ENCODE results near the gene PHTF2. TPM values are rescaled to one million over a fixed set of nuclear protein-coding genes. Genes with fewer than 3 reads are reported as not detected.

Gene PHTF2
- total and polyA plus RNA-seq, 2 donors (not counting 3 experiments of a cell fraction or from before 2014, with no cell fraction given) = 13.3 to 21.4 TPM

DNA sequence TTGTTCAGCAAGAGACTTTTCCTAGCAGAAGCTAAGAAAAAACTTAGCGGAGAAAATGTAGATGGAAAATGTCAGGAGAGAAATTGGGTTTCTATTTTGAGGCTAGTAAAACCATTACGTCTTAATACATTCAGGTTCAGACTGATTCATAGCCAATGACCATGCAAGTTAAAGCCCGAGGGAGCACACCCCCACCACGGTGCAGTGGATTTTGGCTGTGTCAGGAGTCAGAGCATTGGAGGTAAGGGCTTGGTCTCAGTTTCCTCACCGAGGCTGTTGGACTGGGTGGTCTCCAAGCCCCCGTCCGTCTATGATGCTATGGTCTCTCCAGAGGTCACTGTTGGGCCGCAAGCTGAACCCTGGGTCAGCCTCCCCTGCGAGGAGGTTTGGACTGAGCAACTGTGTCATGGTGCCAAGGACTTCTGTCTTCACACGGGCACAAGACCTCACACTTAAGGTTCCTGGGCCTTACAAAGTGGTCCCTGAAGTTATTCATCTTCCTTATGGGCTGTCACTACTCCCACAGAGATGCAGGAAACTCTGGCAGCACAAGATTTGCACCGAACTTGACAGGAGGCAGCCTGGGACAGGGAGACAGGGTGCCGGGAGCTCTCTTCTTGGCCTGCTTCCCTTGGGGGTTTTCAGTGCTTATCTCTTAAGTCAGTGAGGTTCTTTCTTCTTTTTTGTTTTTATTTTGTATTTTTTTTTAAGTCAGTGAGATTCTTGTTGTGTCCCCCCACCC, 186.8 kb downstream of the PHTF2 start:
- intact Hi-C loops (cut with micrococcal nuclease) (no loop called here), dilution Hi-C loops (cut with MboI; ENCODE audit: extremely low pct_ligation_motif_present, low sequenced_read_pairs) (no loop called here)
- no peak overlapping the region for H2AFZ ChIP-seq (ENCODE audit: low read depth, low read length)
- no TSS peak for BruUV-seq (replicated peaks)
- no peak overlapping the region for H3K4me3 ChIP-seq (replicated peaks in 1 of 3; ENCODE audit: insufficient read depth in 1 of 3, low read depth in 1 of 3, low read length in 3 of 3)
- H3K9me3 ChIP-seq (replicated peaks; ENCODE audit: control insufficient read depth, insufficient read depth, low read length) = no peaks in the 10 kb centered on the region
- DNase-seq (ENCODE audit: low read depth, low spot score) = no peak
- no peaks in the 10 kb centered on the region for H3K36me3 ChIP-seq (ENCODE audit: control insufficient read depth in 2 of 2, extremely low read depth in 1 of 2, insufficient read depth in 2 of 2, low read length in 2 of 2)
- FAIRE-seq = no peak
- CTCF ChIA-PET = no interaction called here
- H4K20me1 ChIP-seq (replicated peaks; ENCODE audit: control insufficient read depth, extremely low read depth, insufficient read depth, low read length) = no peaks in the 10 kb centered on the region
- H3K4me2 ChIP-seq (ENCODE audit: insufficient read depth, low read length) = no peak overlapping the region
- H3K9ac ChIP-seq (replicated peaks; ENCODE audit: extremely low read depth, insufficient read depth, low read length) = no peak overlapping the region
- no peak overlapping the region for H3K27ac ChIP-seq (ENCODE audit: insufficient read depth, low read depth, low read length)
- POLR2A ChIA-PET = no interaction called here
- TF ChIP-seq MYC (IDR thresholded peaks at IDR 0.05; ENCODE audit: low read depth, low read length) (no peak), POLR2AphosphoS5 (IDR thresholded peaks at IDR 0.05; ENCODE audit: insufficient read depth, low read depth, low read length) (no peak), CTCF (IDR thresholded peaks at IDR 0.05; ENCODE audit: extremely low read depth in 1 of 2, insufficient read depth in 1 of 2, low read depth in 1 of 2, low read length in 2 of 2) (no peak), GATA2 (IDR thresholded peaks at IDR 0.05; ENCODE audit: insufficient read depth, insufficient read length, low read depth, low read length) (no peak), EZH2 (IDR thresholded peaks at IDR 0.05; ENCODE audit: borderline replicate concordance, low read depth, low read length, severe bottlenecking) (no peak), POLR2A (IDR thresholded peaks at IDR 0.05; ENCODE audit: low read depth, low read length) (no peak), FOS (IDR thresholded peaks at IDR 0.05; ENCODE audit: borderline replicate concordance, insufficient read depth, low read length) (no peak), JUN (IDR thresholded peaks at IDR 0.05; ENCODE audit: borderline replicate concordance, insufficient read depth, insufficient read length, low read depth) (no peak)
- TF ChIP-seq, protein P1, sequence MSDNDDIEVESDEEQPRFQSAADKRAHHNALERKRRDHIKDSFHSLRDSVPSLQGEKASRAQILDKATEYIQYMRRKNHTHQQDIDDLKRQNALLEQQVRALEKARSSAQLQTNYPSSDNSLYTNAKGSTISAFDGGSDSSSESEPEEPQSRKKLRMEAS (IDR thresholded peaks at IDR 0.05; ENCODE audit: insufficient read depth, insufficient read length) = no peak
- H3K79me2 ChIP-seq (ENCODE audit: control insufficient read depth, insufficient read depth, low read length) = no peaks in the 10 kb centered on the region
- no peaks in the 10 kb centered on the region for H3K9me1 ChIP-seq (replicated peaks; ENCODE audit: control insufficient read depth, extremely low read depth, insufficient read depth, low read length)
- no peaks in the 10 kb centered on the region for H3K4me1 ChIP-seq (ENCODE audit: control insufficient read depth, extremely low read depth, insufficient read depth, low read length)
- H3K27me3 ChIP-seq (ENCODE audit: control insufficient read depth in 2 of 2, insufficient read depth in 2 of 2, low read length in 2 of 2) = no peaks in the 10 kb centered on the region
